ENCODE data around the gene PLP1.
A peak's percentile ranks its signal among the peaks of the same experiment; 100 is the strongest.

Gene PLP1, protein sequence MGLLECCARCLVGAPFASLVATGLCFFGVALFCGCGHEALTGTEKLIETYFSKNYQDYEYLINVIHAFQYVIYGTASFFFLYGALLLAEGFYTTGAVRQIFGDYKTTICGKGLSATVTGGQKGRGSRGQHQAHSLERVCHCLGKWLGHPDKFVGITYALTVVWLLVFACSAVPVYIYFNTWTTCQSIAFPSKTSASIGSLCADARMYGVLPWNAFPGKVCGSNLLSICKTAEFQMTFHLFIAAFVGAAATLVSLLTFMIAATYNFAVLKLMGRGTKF

DNA sequence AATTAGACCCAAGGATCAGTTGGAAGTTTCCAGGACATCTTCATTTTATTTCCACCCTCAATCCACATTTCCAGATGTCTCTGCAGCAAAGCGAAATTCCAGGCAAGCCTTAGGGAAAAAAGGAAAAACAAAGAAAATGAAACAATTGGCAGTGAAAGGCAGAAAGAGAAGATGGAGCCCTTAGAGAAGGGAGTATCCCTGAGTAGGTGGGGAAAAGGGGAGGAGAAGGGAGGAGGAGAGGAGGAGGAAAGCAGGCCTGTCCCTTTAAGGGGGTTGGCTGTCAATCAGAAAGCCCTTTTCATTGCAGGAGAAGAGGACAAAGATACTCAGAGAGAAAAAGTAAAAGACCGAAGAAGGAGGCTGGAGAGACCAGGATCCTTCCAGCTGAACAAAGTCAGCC is at the start of gene PLP1:
Gene PLP1, plus strand, starts transcription at position 295 of the 400 bp plus-strand sequence. CDS start 156 bp downstream, outside the sequence.
- Histone ChIP-seq H3K36me3 (ENCODE audit: insufficient read depth, low read length) (no peaks in the 10 kb centered on the region), H3K27me3 (ENCODE audit: insufficient read depth, low read length) (no peaks in the 10 kb centered on the region), H3K9me3 (ENCODE audit: low read length) (no peaks in the 10 kb centered on the region), H3K4me3 (ENCODE audit: low read length) (peak within 1 kb of the TSS; percentile 31), H2AFZ (ENCODE audit: low read depth, low read length) (no peak within 1 kb of the TSS), H3K4me1 (ENCODE audit: insufficient read depth, low read length) (peaks cover 36% of the 10 kb centered on the region)

DNA sequence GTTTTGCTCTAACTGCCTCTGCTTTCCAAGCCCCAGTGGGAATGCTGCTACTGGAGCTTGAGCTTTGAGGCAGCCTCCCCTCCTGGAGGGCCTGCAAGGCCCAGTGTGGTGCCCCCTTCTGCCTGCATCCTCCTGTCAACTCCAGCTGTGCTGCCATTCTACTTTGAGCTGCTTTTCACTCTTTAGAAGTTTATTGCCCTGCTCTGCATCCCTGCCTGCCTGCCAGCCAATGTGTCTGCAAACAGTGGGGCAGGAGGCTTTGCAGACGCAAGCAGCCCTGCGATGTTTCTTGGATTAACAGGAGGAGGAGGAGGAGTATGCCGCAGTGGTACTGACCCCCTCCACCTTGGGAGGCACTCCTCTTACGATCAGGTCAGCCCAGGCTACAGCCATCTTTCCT is 49.5 kb upstream of the PLP1 start:
- Histone ChIP-seq H3K27me3 (ENCODE audit: insufficient read depth, low read length) (peaks cover 56% of the 10 kb centered on the region), H3K36me3 (ENCODE audit: insufficient read depth, low read length) (no peaks in the 10 kb centered on the region), H2AFZ (ENCODE audit: low read depth, low read length) (no peak overlapping the region), H3K4me1 (ENCODE audit: insufficient read depth, low read length) (no peaks in the 10 kb centered on the region), H3K4me3 (ENCODE audit: low read length) (no peak overlapping the region), H3K9me3 (ENCODE audit: low read length) (no peaks in the 10 kb centered on the region)

DNA sequence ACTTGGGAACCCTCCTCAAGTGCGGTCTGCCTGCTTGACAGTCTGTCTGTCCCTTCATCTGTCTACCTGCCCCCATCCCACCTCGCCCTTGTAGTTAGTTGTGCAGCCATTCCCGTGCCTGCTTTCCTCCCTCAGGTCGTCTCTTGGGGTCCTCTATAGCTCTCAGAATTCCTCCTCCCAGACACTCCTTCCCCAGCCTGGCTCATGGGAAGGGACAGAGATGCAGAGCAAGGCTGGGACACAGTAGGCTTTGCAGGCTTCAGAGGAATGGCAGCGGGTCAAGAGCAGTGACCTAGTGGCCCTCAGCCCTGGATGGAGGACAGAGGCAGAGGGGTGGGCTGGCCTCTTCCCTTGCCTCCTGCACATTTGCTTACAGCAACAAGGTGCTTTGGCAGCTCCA is 47.6 kb upstream of the PLP1 start:
- Histone ChIP-seq H3K9me3 (ENCODE audit: low read length) (no peaks in the 10 kb centered on the region), H3K4me1 (ENCODE audit: insufficient read depth, low read length) (no peaks in the 10 kb centered on the region), H3K4me3 (ENCODE audit: low read length) (no peak overlapping the region), H3K27me3 (ENCODE audit: insufficient read depth, low read length) (peaks cover 53% of the 10 kb centered on the region), H3K36me3 (ENCODE audit: insufficient read depth, low read length) (no peaks in the 10 kb centered on the region), H2AFZ (ENCODE audit: low read depth, low read length) (no peak overlapping the region)

DNA sequence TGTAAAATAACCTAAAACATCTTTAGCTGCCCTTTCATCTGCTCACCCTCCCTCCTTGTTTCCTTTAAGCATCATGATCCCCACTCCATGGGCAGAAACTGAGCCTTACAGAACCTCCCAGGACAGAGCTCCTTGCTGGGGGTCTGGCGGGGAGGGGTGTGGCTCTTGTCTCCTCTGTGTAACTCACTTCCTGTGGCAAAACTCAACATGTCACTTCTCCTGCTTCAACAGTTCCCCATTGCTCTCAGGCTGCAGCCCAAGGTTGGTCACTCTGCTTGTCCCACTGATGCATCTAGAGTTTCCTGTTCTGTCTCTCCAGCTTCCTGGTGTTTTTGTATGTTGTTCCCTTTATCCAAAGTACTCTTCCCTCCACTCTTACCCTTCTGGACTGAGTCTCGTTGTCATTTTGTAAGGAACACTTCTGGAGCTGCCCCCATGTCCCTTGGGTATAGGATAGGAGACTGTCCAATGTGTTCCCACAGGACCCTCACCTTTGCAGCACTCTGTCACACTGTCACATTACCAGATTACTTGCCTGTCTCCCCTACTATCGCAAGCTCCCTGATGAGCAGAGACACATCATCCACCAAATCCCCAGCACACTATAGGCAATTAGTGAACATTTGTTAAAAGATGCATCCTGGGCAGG is 46.4 kb upstream of the PLP1 start:
- H3K4me3 ChIP-seq (ENCODE audit: low read length), result no peak overlapping the region
- H2AFZ ChIP-seq (ENCODE audit: low read depth, low read length), result no peak overlapping the region
- no peaks in the 10 kb centered on the region for H3K9me3 ChIP-seq (ENCODE audit: low read length)
- peaks cover 47% of the 10 kb centered on the region for H3K27me3 ChIP-seq (ENCODE audit: insufficient read depth, low read length)
- no peaks in the 10 kb centered on the region for H3K36me3 ChIP-seq (ENCODE audit: insufficient read depth, low read length)
- H3K4me1 ChIP-seq (ENCODE audit: insufficient read depth, low read length), result no peaks in the 10 kb centered on the region

DNA sequence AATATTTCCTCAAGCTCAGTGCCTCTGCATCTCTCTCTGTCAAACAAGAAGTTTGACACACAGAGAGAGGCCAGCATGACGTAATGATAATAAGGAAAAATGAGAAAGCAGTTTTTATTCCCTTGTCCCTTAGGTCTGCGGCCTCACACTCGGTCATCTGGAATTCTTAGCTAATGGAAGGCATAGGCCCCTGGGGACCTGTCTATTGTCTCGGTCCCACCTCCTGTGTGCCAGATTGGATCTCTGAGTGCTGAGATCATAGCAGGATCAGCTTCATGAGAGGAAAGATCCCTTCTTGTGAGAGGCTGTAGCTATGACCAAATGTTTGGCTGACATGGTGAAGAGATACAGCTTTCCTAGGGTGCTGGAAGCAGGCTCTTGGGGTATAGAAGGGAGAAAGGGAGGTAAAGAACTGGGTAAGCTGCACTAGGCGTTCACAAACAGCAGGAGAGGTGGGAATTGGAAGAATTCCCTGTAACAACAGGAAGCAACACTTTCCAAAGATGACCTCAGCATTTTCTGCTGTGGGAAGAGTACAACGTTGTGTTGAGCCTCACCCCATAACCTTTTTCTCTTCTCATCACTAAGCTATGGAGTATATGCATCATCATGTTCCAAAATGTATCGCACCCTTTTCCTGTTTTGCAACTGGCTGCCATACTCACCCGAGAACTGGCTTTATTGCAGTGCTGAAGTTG is 45.7 kb upstream of the PLP1 start:
- H3K36me3 ChIP-seq (ENCODE audit: insufficient read depth, low read length), result no peaks in the 10 kb centered on the region
- no peaks in the 10 kb centered on the region for H3K9me3 ChIP-seq (ENCODE audit: low read length)
- no peaks in the 10 kb centered on the region for H3K4me1 ChIP-seq (ENCODE audit: insufficient read depth, low read length)
- H3K4me3 ChIP-seq (ENCODE audit: low read length), result no peak overlapping the region
- peaks cover 41% of the 10 kb centered on the region for H3K27me3 ChIP-seq (ENCODE audit: insufficient read depth, low read length)
- no peak overlapping the region for H2AFZ ChIP-seq (ENCODE audit: low read depth, low read length)

DNA sequence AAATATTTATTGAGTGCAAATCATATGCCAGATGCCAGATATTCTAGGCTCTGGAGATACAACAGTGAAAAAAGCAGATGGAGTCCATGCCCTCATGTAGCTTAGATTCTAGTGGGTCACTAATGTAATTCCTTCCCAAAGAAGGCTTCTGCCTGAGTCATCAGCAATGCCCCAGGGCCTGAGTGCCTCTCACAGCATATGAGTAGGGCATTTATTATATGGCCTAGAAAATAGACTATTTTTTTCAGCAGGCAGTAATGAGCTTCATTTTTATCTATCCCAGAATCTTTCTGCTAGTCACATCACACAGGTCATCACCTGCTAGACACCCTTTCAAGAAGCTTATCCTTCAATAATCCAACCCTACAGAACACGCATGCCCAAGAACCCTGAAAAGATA is 43.6 kb upstream of the PLP1 start:
- H3K36me3 ChIP-seq (ENCODE audit: insufficient read depth, low read length), result no peaks in the 10 kb centered on the region
- H2AFZ ChIP-seq (ENCODE audit: low read depth, low read length), result no peak overlapping the region
- H3K4me3 ChIP-seq (ENCODE audit: low read length), result no peak overlapping the region
- no peaks in the 10 kb centered on the region for H3K9me3 ChIP-seq (ENCODE audit: low read length)
- H3K4me1 ChIP-seq (ENCODE audit: insufficient read depth, low read length), result no peaks in the 10 kb centered on the region
- H3K27me3 ChIP-seq (ENCODE audit: insufficient read depth, low read length), result peaks cover 25% of the 10 kb centered on the region

DNA sequence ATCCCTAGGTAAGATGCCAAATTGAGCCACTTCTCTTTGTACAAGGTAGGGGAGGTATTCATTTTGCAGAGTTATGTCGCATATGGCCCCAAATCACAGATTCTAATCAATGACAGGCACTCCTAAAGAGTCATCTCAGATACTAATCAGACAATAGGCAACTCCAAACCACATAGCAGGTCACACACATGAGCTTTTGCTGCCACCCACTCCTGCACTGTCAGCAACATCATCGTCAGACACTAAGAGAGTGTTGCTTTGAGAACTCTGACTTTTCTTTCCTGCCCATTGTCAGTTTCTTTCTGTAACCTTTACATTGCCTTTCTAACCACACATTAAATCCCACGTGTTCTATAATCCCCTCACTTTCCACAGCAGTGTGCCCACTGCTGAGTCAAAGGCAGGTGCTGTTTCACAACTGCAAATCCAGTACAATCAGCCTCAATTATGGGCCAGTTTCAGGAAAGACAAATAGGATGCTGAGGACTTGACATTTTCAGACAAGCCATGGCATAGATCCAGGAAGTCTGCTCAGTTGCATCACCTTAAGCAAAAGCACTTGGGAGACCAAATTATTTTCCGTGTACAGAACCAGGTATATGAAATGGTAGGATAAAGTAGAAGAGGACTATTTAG is 42.4 kb upstream of the PLP1 start:
- Histone ChIP-seq H3K4me1 (ENCODE audit: insufficient read depth, low read length) (no peaks in the 10 kb centered on the region), H3K4me3 (ENCODE audit: low read length) (no peak overlapping the region), H2AFZ (ENCODE audit: low read depth, low read length) (no peak overlapping the region), H3K27me3 (ENCODE audit: insufficient read depth, low read length) (peaks cover 16% of the 10 kb centered on the region), H3K36me3 (ENCODE audit: insufficient read depth, low read length) (no peaks in the 10 kb centered on the region), H3K9me3 (ENCODE audit: low read length) (no peaks in the 10 kb centered on the region)

DNA sequence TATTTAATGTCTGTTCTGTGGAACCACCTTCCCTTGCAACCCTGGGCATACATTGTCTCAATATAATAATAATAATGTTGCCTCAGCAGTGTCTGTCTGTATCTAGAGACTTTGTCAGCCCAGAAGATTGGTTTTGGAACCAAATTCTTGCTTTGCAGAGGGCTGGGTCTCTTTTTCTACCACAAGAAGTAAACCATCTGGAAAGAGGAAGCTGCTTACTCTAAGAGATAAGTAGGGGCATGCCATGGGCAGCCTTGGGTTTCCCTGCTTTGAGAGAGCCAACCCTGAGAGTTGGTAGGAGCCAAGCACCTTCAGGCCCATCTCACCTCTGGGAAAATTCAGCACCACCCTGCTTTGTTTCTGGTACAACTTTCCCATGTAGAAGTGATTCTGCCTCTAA is 38.9 kb upstream of the PLP1 start:
- H3K36me3 ChIP-seq (ENCODE audit: insufficient read depth, low read length), result no peaks in the 10 kb centered on the region
- H3K4me1 ChIP-seq (ENCODE audit: insufficient read depth, low read length), result no peaks in the 10 kb centered on the region
- no peaks in the 10 kb centered on the region for H3K9me3 ChIP-seq (ENCODE audit: low read length)
- H3K27me3 ChIP-seq (ENCODE audit: insufficient read depth, low read length), result no peaks in the 10 kb centered on the region
- no peak overlapping the region for H2AFZ ChIP-seq (ENCODE audit: low read depth, low read length)
- no peak overlapping the region for H3K4me3 ChIP-seq (ENCODE audit: low read length)

DNA sequence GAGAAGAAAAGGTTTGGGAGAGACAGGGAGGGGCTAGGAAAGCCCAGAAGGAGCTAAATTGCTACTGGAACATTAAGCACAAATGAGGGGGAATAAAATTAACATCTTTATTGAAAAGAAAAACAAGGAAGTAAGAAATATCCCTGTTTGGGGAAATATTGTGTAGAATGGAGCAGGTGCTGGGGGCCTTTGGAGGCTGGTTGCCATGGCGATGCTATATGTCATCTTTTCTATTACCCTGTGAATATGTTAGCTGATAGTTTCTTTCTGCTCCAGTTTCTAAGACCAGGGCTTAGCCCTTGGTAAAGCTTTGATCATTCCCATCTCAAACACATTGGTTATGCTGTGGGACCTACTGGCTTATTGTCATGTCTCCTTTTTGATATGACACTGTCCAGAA is 37.2 kb upstream of the PLP1 start:
- no peaks in the 10 kb centered on the region for H3K27me3 ChIP-seq (ENCODE audit: insufficient read depth, low read length)
- H3K4me3 ChIP-seq (ENCODE audit: low read length), result no peak overlapping the region
- H3K36me3 ChIP-seq (ENCODE audit: insufficient read depth, low read length), result no peaks in the 10 kb centered on the region
- H3K4me1 ChIP-seq (ENCODE audit: insufficient read depth, low read length), result no peaks in the 10 kb centered on the region
- H2AFZ ChIP-seq (ENCODE audit: low read depth, low read length), result no peak overlapping the region
- H3K9me3 ChIP-seq (ENCODE audit: low read length), result no peaks in the 10 kb centered on the region

DNA sequence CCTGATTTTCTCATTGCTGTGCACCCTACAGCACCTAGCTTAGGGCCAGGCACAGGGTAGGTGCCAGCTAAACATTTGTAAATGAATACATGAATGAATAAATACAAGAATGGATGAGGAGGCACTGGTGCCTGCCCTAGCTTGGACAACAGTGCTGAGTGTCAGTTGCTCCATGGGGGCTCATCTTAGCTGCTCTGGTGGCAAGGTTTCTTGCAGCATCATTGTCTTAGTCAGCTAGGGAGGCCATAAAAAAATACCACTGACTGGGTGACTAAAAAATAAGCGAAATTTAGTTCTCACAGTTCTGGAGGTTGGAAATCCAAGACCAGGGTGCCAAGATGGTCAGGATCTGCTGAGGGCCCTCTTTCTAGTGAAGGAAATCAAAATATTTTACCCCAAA is 34.8 kb upstream of the PLP1 start:
- Histone ChIP-seq H3K27me3 (ENCODE audit: insufficient read depth, low read length) (peaks cover 3% of the 10 kb centered on the region), H2AFZ (ENCODE audit: low read depth, low read length) (no peak overlapping the region), H3K9me3 (ENCODE audit: low read length) (no peaks in the 10 kb centered on the region), H3K4me3 (ENCODE audit: low read length) (no peak overlapping the region), H3K4me1 (ENCODE audit: insufficient read depth, low read length) (no peaks in the 10 kb centered on the region), H3K36me3 (ENCODE audit: insufficient read depth, low read length) (no peaks in the 10 kb centered on the region)

DNA sequence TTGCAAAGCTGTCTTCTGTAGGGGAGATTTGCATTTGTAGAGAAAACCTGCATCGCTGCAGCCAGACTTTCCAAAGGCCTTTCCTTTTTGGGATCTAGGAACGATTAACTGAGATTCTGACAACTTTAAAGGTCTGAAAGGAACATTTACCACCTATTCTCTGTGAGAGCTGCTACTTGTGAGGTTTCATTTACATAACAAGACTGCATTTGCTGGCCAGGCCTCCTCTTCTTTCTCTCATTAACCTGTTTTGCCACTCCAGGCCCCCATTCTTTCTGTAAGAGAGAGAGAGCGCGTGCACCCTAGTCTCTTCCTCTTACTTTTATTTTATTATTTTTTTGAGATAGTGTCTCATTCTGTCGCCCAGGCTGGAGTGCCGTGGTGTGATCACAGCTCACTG is 34.3 kb upstream of the PLP1 start:
- Histone ChIP-seq H3K4me3 (ENCODE audit: low read length) (no peak overlapping the region), H3K27me3 (ENCODE audit: insufficient read depth, low read length) (peaks cover 3% of the 10 kb centered on the region), H3K36me3 (ENCODE audit: insufficient read depth, low read length) (no peaks in the 10 kb centered on the region), H2AFZ (ENCODE audit: low read depth, low read length) (no peak overlapping the region), H3K4me1 (ENCODE audit: insufficient read depth, low read length) (no peaks in the 10 kb centered on the region), H3K9me3 (ENCODE audit: low read length) (no peaks in the 10 kb centered on the region)

DNA sequence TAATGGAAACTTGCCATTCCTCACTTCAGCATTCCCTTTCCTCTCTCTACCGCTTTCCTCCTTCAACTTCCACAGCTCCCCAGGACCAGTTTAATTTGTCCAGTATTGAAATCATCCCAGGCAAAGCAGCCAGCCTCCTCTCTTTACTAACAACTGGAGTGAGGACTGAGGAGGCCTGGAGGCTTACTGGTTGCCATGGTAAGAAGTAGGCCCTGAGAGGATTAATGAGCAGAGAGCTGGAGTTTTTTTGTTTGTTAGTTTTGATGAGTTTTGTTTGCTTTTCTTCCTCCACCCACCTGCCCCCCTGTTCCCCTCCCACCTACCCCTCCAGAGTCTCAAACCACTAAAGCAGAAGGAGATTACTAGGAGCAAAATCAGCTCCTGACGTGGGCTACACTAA is 29.5 kb upstream of the PLP1 start:
- peaks cover 8% of the 10 kb centered on the region for H3K27me3 ChIP-seq (ENCODE audit: insufficient read depth, low read length)
- H3K4me3 ChIP-seq (ENCODE audit: low read length), result no peak overlapping the region
- H2AFZ ChIP-seq (ENCODE audit: low read depth, low read length), result no peak overlapping the region
- H3K36me3 ChIP-seq (ENCODE audit: insufficient read depth, low read length), result no peaks in the 10 kb centered on the region
- no peaks in the 10 kb centered on the region for H3K4me1 ChIP-seq (ENCODE audit: insufficient read depth, low read length)
- no peaks in the 10 kb centered on the region for H3K9me3 ChIP-seq (ENCODE audit: low read length)

DNA sequence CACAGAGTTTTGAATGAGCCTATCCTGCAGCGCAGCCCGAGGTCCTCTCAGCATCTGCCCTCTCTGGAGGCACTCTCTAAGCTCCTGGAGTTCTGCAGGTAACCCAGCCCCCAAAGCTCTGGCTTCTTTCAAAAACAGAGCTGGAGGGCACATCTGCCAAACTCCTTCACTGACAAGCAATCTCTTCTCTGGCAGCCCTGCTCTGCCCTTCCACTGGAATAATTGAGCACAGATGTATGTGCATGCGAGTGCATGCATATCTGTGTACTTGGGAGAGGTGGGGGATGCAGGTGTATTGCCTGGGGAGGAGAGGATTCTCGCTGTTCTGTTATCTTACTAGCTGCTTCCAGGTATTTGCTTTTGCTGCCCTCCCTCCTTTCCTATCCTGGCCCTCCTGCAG is 22.2 kb upstream of the PLP1 start:
- no peak overlapping the region for H2AFZ ChIP-seq (ENCODE audit: low read depth, low read length)
- no peaks in the 10 kb centered on the region for H3K36me3 ChIP-seq (ENCODE audit: insufficient read depth, low read length)
- no peak overlapping the region for H3K4me3 ChIP-seq (ENCODE audit: low read length)

More for the DNA sequence above, 22.2 kb upstream of the PLP1 start:
- no peaks in the 10 kb centered on the region for H3K9me3 ChIP-seq (ENCODE audit: low read length)
- H3K27me3 ChIP-seq (ENCODE audit: insufficient read depth, low read length), result peaks cover 5% of the 10 kb centered on the region
- H3K4me1 ChIP-seq (ENCODE audit: insufficient read depth, low read length), result no peaks in the 10 kb centered on the region
